Common myeloid progenitor, CD34-positive (primary cell): ENCODE data around the gene SDK2.

Source experiments
- CTCF ChIA-PET: fragments of 350-600 bp; sonication (Branson Sonifier 250); formaldehyde crosslinking; loops from one replicate; lab custom pipeline; 2021; ENCODE audit warnings: antibody characterized with exemption; lab: Charles Lee
- POLR2A ChIA-PET: fragments of 350-600 bp; sonication (Branson Sonifier 250); formaldehyde crosslinking; loops from one replicate; lab custom pipeline; 2021; ENCODE audit warnings: antibody characterized with exemption; lab: Charles Lee
- DNase-seq, 3 donors: peaks; one replicate each; pipeline versions ENCODE4 v3.0.0 to v3.0.0-alpha.2; 2013
- H3K27ac ChIP-seq, 2 experiments: 1 replicate in 1 of 2; 2 replicates in 1 of 2; pipeline ENCODE4 v1.7.0; 2013; ENCODE audit warnings: inconsistent platforms in 2 of 2, low read length in 2 of 2, mild to moderate bottlenecking in 2 of 2, low read depth in 1 of 2, moderate library complexity in 1 of 2; ENCODE audit not compliant: severe bottlenecking in 2 of 2, insufficient read depth in 1 of 2, poor library complexity in 1 of 2
- H3K27me3 ChIP-seq, 5 experiments: replicated peaks in 2 of 5; 1 replicate in 3 of 5; 2 replicates in 2 of 5; pipeline versions ENCODE4 v1.6.1 to v1.7.0; 2013; ENCODE audit warnings: low read length in 4 of 5, mild to moderate bottlenecking in 2 of 5, moderate library complexity in 2 of 5, inconsistent platforms in 1 of 5; ENCODE audit not compliant: insufficient read depth in 5 of 5, control insufficient read depth in 4 of 5
- H3K36me3 ChIP-seq, 4 experiments: 1 replicate in 2 of 4; 2 replicates in 2 of 4; pipeline versions ENCODE4 v1.6.1 to v1.7.0; 2013; ENCODE audit warnings: low read length in 3 of 4, control low read depth in 1 of 4, mild to moderate bottlenecking in 1 of 4; ENCODE audit not compliant: control insufficient read depth in 4 of 4, insufficient read depth in 4 of 4
- H3K4me1 ChIP-seq, 4 experiments: 1 replicate in 3 of 4; 2 replicates in 1 of 4; pipeline versions ENCODE4 v1.6.1 to v1.7.1; 2013; ENCODE audit warnings: low read length in 3 of 4, mild to moderate bottlenecking in 3 of 4, control low read depth in 1 of 4, inconsistent platforms in 1 of 4, moderate library complexity in 1 of 4; ENCODE audit not compliant: control insufficient read depth in 4 of 4, insufficient read depth in 4 of 4; ENCODE audit errors: control extremely low read depth in 1 of 4
- H3K4me3 ChIP-seq, 7 experiments: 1 replicate in 4 of 7; 2 replicates in 3 of 7; pipeline versions ENCODE4 v1.5.1 to v1.7.0; 2013; ENCODE audit warnings: mild to moderate bottlenecking in 7 of 7, low read length in 6 of 7, moderate library complexity in 6 of 7, inconsistent platforms in 2 of 7, low read depth in 2 of 7, control low read depth in 1 of 7; ENCODE audit not compliant: insufficient read depth in 4 of 7, control insufficient read depth in 1 of 7; ENCODE audit errors: extremely low read depth in 1 of 7
- H3K9me3 ChIP-seq, 5 experiments: 1 replicate in 4 of 5; 2 replicates in 1 of 5; pipeline versions ENCODE4 v1.6.1 to v1.7.1; 2013; ENCODE audit warnings: low read length in 4 of 5, mild to moderate bottlenecking in 2 of 5, inconsistent platforms in 1 of 5, low read depth in 1 of 5, moderate library complexity in 1 of 5; ENCODE audit not compliant: control insufficient read depth in 4 of 5, insufficient read depth in 2 of 5; ENCODE audit errors: control extremely low read depth in 1 of 5
- WGBS: methylation state at CpG from one replicate; pipeline ENCODE4 v1.1.5; 2013; ENCODE audit not compliant: insufficient coverage; 5-methylcytosine and 5-hydroxymethylcytosine counted together

The SDK2 gene

DNA sequence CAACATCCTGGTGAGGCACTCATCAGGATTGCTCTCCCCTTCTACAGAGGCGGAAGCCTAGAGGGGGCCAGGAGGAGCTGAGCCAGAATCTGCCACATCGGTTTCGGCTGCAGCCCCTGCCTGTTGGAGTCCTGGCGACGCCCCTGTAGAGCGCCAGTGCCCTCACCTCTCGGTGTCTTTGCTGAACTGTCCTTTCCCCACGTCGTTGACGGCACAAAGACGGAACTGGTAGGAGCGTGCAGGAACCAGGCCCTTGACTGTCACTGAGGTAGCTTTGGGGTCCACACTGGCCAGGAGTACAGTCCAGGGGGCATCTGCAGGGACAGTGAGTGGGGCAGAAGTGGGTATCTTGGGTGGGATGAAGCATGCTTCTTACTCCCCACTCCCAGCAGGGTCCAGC is 222.1 kb downstream of the SDK2 start:
- H3K27ac ChIP-seq, result no peak overlapping the region
- peaks cover 0 to 34% (median 2%) of the 10 kb centered on the region in 4 experiments for H3K36me3 ChIP-seq
- H3K4me3 ChIP-seq, result no peak overlapping the region
- H3K27me3 ChIP-seq, result no peaks in the 10 kb centered on the region
- ChIA-PET CTCF (no interaction called here), POLR2A (interaction anchor here (1.8 kb wide), 1 partner anchor 25 kb away, joined by 5 read pairs; no protein-coding TSS in a partner anchor)
- WGBS, result 99% methylated on average over 12 of the region's 12 CpGs
- no peaks in the 10 kb centered on the region for H3K9me3 ChIP-seq
- no peaks in the 10 kb centered on the region for H3K4me1 ChIP-seq
- DNase-seq, result no peak

DNA sequence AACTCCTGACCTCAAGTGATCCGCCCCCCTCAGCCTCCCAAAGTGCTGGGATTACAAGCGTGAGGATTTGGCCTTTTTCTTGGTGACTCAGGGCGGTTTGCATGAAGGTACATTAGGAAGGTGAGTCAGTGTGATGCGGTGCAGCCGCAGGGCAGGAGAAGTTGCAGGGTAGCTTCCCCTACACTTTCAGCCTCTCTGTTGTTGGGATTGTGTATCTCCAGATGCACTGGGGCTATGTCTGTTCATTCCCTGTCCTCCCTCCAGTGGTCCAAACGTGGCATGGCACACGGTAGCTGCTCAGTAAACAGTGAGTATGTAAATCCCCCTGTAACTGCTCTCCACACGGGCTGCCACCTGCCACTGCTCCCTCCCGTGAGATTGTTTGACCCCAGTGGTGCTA is 223.3 kb downstream of the SDK2 start:
- Histone ChIP-seq H3K27me3 (no peaks in the 10 kb centered on the region), H3K9me3 (no peaks in the 10 kb centered on the region), H3K27ac (no peak overlapping the region), H3K4me1 (no peaks in the 10 kb centered on the region), H3K4me3 (no peak overlapping the region), H3K36me3 (peaks cover 0 to 34% (median 2%) of the 10 kb centered on the region in 4 experiments)
- POLR2A ChIA-PET, result no interaction called here
- no peak for DNase-seq
- 93% methylated on average over 9 of the region's 9 CpGs for WGBS
- CTCF ChIA-PET, result no interaction called here

DNA sequence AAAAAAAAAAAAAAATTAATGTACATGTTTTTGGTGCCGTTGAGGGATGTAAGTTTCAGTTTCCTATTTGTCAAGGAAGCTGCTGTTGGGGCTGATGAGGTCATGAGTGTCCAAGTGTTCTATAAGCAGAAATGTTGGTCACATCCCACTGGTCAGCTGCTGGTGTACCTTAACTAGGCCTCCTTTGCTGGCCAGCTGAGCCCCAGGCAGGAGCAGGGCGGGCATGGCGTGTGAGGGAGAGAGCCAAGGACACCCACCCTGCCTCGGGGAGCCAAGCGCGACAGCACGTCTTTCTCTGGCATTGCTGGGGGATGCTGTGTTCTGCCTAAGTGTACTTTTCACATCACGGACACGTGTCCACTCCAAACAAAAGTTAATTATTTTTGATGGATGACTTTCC is 224.4 kb downstream of the SDK2 start:
- Histone ChIP-seq H3K36me3 (peaks cover 0 to 39% (median 2%) of the 10 kb centered on the region in 4 experiments), H3K9me3 (no peaks in the 10 kb centered on the region), H3K27ac (no peak overlapping the region), H3K27me3 (no peaks in the 10 kb centered on the region), H3K4me3 (no peak overlapping the region), H3K4me1 (no peaks in the 10 kb centered on the region)
- DNase-seq, result no peak
- WGBS, result 93% methylated on average over 2 of the region's 9 CpGs
- POLR2A ChIA-PET, result no interaction called here
- CTCF ChIA-PET, result no interaction called here

DNA sequence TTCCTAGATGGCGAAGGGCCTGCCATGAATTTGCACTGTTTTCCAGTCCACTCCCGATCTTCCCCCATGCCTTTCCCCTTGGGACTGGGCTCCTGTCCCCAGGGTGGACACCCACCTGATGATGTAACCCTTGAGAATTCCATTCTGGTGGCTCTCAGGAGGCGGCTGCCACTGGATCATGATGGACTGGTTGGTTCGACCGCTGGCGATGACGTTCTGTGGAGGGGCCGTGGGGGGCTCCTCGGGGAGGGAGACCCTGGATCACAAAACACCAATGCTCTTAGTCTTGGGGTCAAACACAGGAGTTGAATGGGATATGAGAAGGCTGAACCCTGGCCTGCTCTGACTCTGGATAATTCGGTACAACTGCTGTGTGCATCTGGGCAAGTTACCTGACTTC is 225.2 kb downstream of the SDK2 start:
- Histone ChIP-seq H3K27me3 (no peaks in the 10 kb centered on the region), H3K9me3 (no peaks in the 10 kb centered on the region), H3K4me3 (no peak overlapping the region), H3K36me3 (peaks cover 0 to 45% (median 1%) of the 10 kb centered on the region in 4 experiments), H3K27ac (no peak overlapping the region), H3K4me1 (no peaks in the 10 kb centered on the region)
- DNase-seq, result no peak
- CTCF ChIA-PET, result no interaction called here
- WGBS, result 90% methylated on average over 9 of the region's 10 CpGs
- POLR2A ChIA-PET, result no interaction called here

DNA sequence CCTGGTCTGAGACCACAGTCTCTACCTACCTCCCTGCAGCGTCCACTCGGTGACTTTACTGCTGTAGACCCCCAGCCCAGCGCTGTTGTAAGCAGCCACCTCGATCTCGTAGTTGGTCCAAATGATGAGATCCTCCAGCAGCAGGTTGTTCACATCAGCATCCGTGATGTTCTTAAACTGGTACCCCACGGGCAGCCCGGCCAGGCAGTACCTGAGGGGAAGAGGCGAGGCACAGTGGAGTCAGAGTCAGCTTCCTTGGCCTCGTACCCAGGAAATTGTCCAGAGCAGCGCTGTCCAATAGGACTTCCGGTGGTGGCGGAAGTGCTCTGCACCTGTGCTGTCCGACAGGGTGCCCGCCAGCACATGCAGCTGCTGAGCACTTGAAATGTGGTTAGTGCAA is 228.5 kb downstream of the SDK2 start:
- Histone ChIP-seq H3K36me3 (peaks cover 0 to 25% (median 0%) of the 10 kb centered on the region in 4 experiments), H3K4me1 (no peaks in the 10 kb centered on the region), H3K27ac (no peak overlapping the region), H3K9me3 (no peaks in the 10 kb centered on the region), H3K4me3 (no peak overlapping the region), H3K27me3 (no peaks in the 10 kb centered on the region)
- no peak for DNase-seq
- CTCF ChIA-PET, result no interaction called here
- WGBS, result over 99% methylated on average over 11 of the region's 15 CpGs
- POLR2A ChIA-PET, result no interaction called here

DNA sequence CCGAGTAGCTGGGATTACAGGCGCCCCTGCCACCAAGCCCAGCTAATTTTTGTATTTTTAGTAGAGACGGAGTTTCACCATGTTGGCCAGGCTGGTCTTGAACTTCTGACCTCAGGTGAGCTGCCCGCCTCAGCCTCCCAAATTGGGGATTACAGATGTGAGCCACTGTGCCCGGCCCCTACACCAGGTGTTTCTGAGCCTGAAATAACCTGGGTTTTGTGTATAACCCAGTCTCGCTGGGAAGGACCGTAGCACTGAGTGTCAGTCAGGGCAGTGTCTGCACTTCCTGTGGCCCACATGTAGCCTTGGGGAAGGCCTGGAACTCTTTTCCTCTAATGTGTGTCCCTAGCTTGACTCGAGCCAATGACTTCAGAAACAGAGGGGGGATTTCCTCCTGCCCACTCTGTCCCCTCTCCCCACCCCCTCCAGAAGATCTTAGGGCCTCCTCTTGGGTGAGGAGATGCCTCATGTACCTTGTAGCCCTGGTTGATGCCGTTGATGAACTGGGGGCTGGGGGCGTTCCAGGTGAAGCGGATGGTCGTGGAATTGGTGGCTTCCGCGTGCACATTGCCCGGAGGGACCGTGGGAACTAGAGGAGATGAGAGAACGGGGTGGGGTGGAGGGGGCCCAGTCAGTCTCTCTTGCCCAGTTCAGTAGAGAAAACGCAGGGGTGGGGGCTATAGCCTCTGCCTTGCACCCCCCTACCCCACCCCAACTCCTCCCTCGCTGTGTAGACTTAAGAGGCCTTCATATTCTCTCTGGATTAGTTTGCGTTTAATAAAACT is 229.9 kb downstream of the SDK2 start:
- DNase-seq, result no peak
- no peak overlapping the region for H3K4me3 ChIP-seq
- ChIA-PET CTCF (no interaction called here), POLR2A (no interaction called here)
- peaks cover 0 to 22% (median 0%) of the 10 kb centered on the region in 4 experiments for H3K36me3 ChIP-seq
- H3K4me1 ChIP-seq, result no peaks in the 10 kb centered on the region
- H3K9me3 ChIP-seq, result no peaks in the 10 kb centered on the region
- 99% methylated on average over 11 of the region's 20 CpGs for WGBS
- H3K27me3 ChIP-seq, result no peaks in the 10 kb centered on the region
- no peak overlapping the region for H3K27ac ChIP-seq

DNA sequence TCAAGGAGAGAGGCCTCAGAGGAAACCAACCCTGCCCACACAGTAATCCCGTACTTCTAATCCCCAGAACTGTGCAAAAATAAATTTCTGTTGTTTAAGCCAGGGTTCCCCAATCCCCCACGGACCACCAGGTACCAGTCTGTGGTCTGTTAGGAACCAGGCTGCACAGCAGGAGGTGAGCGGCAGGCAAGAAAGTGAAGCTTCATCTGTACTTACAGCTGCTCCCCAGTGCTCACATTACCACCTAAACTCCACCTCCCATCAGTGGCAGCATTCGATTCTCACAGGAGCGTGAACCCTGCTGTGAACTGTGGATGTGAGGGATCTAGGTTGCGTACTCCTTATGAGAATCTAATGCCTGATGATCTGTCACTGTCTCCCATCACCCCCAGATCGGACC is 231.3 kb downstream of the SDK2 start:
- Histone ChIP-seq H3K4me3 (no peak overlapping the region), H3K36me3 (peaks cover 0 to 17% (median 0%) of the 10 kb centered on the region in 4 experiments), H3K4me1 (no peaks in the 10 kb centered on the region), H3K27me3 (no peaks in the 10 kb centered on the region), H3K27ac (no peak overlapping the region), H3K9me3 (no peaks in the 10 kb centered on the region)
- DNase-seq, result no peak
- ChIA-PET POLR2A (no interaction called here), CTCF (no interaction called here)
- WGBS, result 94% methylated on average over 3 of the region's 7 CpGs
